ENCODE measurements around the gene RUVBL1. TPM values are rescaled to one million over a fixed set of nuclear protein-coding genes. Genes with fewer than 3 reads are reported as not detected.

Gene RUVBL1
- total RNA-seq, 2 donors from 2014 or later, result 16.1 to 48.2 TPM

DNA sequence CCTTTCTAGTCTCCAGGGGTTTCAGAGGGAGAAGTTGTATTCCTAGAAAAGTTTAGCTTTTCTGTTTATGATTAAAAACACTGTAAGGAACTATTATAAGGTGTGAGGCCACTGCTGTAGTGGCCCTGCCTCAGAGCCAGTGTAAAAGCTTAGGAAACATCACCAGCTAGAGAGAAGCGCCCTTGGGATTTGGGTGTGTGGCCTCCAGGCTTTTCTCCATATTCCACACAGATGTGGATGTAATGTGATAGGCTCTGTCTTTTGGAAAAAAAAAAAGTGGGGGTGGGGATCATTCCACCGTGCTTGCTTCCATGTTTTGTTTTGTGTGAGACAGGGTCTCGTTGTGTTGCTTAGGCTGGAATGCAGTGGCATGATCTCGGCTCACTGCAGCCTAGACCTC, 57.5 kb downstream of the RUVBL1 start:
- no peak for DNase-seq
- Histone ChIP-seq H3K9me3 (no peaks in the 10 kb centered on the region), H3K27me3 (no peaks in the 10 kb centered on the region), H3K4me3 (no peak overlapping the region), H3K27ac (no peak overlapping the region), H3K36me3 (peaks cover 48% of the 10 kb centered on the region), H3K4me1 (no peaks in the 10 kb centered on the region), H3K9ac (ENCODE audit: low read depth in 2 of 2, low read length in 2 of 2) (no peak overlapping the region)
- intact Hi-C loops (cut with DNase I), result no loop called here
- TF ChIP-seq, protein P1, sequence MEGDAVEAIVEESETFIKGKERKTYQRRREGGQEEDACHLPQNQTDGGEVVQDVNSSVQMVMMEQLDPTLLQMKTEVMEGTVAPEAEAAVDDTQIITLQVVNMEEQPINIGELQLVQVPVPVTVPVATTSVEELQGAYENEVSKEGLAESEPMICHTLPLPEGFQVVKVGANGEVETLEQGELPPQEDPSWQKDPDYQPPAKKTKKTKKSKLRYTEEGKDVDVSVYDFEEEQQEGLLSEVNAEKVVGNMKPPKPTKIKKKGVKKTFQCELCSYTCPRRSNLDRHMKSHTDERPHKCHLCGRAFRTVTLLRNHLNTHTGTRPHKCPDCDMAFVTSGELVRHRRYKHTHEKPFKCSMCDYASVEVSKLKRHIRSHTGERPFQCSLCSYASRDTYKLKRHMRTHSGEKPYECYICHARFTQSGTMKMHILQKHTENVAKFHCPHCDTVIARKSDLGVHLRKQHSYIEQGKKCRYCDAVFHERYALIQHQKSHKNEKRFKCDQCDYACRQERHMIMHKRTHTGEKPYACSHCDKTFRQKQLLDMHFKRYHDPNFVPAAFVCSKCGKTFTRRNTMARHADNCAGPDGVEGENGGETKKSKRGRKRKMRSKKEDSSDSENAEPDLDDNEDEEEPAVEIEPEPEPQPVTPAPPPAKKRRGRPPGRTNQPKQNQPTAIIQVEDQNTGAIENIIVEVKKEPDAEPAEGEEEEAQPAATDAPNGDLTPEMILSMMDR (IDR thresholded peaks at IDR 0.05), result no peak

DNA sequence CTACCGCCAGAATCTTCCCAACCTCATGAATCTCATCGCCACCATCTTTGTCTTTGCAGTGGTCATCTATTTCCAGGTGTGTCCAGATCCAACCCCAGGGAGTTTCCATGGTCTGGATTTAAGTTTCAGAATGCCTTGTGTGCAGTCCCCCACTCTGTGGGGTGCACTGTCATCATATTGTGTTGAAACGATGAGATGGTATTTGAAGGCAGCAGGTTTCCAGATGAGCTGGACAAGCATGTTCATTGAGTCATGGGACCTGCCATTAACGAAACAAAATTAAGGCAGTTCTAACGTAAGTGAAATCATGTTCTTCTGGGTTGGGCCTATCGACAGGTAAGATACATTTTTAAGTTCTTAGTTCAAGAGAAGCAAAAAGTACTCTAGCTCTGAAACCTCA, 58.6 kb downstream of the RUVBL1 start:
- H3K9ac ChIP-seq (ENCODE audit: low read depth in 2 of 2, low read length in 2 of 2), result no peak overlapping the region
- no peaks in the 10 kb centered on the region for H3K4me1 ChIP-seq
- TF ChIP-seq, protein P1 (IDR thresholded peaks at IDR 0.05), result no peak
- intact Hi-C loops (cut with DNase I), result no loop called here
- no peaks in the 10 kb centered on the region for H3K27me3 ChIP-seq
- no peaks in the 10 kb centered on the region for H3K9me3 ChIP-seq
- no peak overlapping the region for H3K27ac ChIP-seq
- no peak for DNase-seq
- no peak overlapping the region for H3K4me3 ChIP-seq
- peaks cover 43% of the 10 kb centered on the region for H3K36me3 ChIP-seq

DNA sequence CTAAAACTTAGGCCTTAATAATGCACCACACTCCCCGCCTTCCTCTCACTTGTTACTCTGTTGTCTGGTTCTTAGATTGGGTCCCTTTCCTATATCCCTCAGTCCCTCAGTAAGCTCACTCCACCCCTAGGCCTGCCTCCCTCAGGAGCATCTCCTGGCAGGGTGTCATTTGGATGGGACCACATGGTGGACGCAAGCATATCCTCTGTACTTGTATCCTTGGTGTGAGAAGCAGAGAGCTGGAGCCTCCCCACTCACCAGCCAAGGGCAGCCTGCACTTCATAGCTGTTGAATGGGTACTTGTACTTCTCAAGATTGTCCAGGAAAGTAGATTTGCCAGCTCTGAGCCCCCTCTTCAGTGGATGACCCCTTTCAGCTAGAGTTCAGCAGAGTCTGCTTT, 59.7 kb downstream of the RUVBL1 start:
- H3K36me3 ChIP-seq, result peaks cover 33% of the 10 kb centered on the region
- no peaks in the 10 kb centered on the region for H3K4me1 ChIP-seq
- no peak for DNase-seq
- no peak overlapping the region for H3K9ac ChIP-seq (ENCODE audit: low read depth in 2 of 2, low read length in 2 of 2)
- no peaks in the 10 kb centered on the region for H3K9me3 ChIP-seq
- no peak overlapping the region for H3K27ac ChIP-seq
- TF ChIP-seq, protein P1 (IDR thresholded peaks at IDR 0.05), result no peak
- no peak overlapping the region for H3K4me3 ChIP-seq
- intact Hi-C loops (cut with DNase I), result no loop called here
- H3K27me3 ChIP-seq, result no peaks in the 10 kb centered on the region

DNA sequence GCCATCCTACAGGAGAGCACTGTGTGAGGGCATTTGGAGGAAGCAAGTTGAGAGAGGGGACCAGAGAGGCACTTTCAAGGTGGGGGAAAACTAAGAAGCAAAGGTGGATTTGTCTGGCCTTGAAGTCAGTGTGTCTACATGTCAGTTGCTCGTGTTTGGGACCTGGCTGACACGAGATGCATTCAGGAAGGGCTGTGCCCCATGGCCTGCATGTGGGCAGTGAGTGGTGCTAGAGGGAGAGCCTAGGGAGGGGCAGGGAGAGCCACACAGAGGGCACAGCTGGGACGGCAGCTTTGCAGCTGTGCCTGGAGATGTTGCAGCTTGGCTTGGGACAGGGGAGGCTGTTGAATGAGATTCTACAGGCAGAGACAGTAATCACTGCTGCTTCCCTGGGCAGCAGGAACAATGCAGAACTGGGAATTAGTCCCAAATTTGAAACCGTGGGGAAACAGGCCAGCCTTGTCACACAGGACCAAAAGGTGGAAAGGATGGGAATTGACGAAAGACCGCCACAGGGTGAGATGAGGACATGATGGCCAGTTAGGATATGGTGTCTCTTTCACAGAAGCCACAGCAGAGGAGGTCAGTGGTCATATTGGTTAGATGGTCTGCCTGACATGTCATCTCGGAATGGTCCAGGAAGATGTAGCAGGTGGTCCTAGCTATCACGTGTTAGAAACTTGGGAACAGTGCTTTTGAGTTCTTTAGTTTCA, 61.4 kb downstream of the RUVBL1 start:
- no peak for DNase-seq
- Histone ChIP-seq H3K27ac (no peak overlapping the region), H3K4me1 (no peaks in the 10 kb centered on the region), H3K36me3 (peaks cover 21% of the 10 kb centered on the region), H3K9ac (ENCODE audit: low read depth in 2 of 2, low read length in 2 of 2) (no peak overlapping the region), H3K27me3 (no peaks in the 10 kb centered on the region), H3K4me3 (no peak overlapping the region), H3K9me3 (no peaks in the 10 kb centered on the region)
- intact Hi-C loops (cut with DNase I), result no loop called here
- TF ChIP-seq, protein P1 (IDR thresholded peaks at IDR 0.05), result no peak

DNA sequence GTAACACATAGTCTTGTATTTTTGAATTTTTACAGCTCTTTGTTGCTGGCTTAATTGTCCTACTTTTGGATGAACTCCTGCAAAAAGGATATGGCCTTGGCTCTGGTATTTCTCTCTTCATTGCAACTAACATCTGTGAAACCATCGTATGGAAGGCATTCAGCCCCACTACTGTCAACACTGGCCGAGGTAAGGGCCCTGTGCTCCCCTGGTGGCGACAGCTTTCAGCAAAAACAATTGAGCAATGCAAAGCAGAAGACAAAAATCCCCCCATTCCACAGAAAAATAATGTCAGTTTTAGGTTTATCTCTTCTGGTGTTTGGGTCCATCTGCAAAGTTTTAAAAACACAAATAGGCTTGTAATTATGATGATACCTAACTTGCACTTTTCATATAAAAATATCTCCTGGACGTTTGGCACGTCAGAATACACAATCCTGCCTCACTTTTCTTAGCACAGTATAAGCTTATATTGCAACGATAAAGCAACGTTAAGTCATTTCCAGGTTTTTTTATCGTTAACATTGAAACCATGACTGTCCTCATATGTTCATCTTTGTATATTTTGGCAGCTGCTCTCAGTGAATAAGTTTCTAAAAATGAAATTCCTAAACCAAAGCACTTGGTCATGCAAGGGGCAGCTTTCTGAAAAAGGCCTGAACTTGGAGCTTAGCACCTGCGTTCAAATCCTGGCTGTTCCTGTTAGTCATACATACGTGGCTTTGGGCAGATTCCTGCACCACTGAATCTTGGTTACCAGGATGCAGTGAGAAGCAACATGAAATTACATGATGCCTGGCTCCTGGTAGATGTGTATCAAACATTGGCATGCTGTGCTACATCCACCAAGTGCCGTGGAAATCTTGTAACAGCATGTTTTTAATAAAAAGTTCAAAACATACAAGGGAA, 62.9 kb downstream of the RUVBL1 start:
- Histone ChIP-seq H3K9me3 (no peaks in the 10 kb centered on the region), H3K36me3 (peaks cover 31% of the 10 kb centered on the region), H3K4me1 (no peaks in the 10 kb centered on the region), H3K4me3 (no peak overlapping the region), H3K9ac (ENCODE audit: low read depth in 2 of 2, low read length in 2 of 2) (no peak overlapping the region), H3K27ac (no peak overlapping the region), H3K27me3 (no peaks in the 10 kb centered on the region)
- intact Hi-C loops (cut with DNase I), result no loop called here
- DNase-seq, result no peak
- TF ChIP-seq, protein P1 (IDR thresholded peaks at IDR 0.05), result no peak
